Germinal center (tissue), 1 donor: ENCODE results near the gene ZNF117.
"Not testable (repeated sequence)": the region's sequence is repeated elsewhere in the genome, so short reads cannot be mapped to it uniquely, and the experiment has no call there.

Experiments
- DNase-seq: peaks from one replicate; pipeline ENCODE4 v3.0.0; 2012; ENCODE audit warnings: mixed read lengths, low spot score

The ZNF117 gene

DNA sequence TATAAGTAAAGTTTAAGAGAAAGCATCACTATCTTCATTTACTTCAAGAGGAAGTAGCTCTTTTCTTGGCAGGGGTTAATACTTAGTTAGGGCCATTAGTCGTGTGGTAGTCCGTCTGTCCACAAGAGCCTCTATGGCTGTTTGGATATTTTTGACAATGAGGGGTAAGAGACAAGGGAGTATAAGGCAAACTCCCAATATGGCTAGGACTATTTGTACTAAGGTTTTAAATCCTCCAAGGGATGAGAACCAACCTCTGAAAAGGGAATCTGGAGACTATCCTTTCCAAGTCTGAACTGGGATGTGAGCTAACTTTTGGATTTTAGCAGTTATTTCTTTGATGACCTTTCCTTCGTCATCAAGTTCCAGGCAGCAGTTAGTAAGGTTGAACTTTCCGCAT lies at the start of gene ZNF117:
TSS of gene ZNF117 (minus strand) at position 101 of the 400 bp plus-strand sequence.
- DNase-seq, result no peak

DNA sequence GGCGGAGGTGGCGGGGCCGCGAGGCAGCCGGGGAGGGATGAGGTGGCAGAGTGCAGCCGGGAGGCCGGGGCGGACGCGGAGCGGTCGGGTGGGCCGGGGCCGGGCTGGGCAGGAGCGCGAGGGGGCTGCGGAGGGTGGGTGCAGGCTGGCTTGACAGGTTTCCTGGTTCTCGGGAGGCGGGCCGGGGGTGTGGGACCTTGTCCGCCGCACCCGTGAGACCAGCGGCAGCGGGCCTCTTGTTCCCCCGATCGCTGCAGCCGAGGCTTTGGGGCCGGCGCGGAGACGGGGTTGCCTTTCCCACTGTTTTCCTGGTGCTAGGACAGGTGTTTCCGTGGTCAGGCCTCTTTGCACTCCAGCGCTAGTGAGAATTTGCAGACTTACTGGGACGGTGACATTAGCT lies 47.9 kb upstream of the ZNF117 start:
- DNase-seq, result not testable (repeated sequence)

DNA sequence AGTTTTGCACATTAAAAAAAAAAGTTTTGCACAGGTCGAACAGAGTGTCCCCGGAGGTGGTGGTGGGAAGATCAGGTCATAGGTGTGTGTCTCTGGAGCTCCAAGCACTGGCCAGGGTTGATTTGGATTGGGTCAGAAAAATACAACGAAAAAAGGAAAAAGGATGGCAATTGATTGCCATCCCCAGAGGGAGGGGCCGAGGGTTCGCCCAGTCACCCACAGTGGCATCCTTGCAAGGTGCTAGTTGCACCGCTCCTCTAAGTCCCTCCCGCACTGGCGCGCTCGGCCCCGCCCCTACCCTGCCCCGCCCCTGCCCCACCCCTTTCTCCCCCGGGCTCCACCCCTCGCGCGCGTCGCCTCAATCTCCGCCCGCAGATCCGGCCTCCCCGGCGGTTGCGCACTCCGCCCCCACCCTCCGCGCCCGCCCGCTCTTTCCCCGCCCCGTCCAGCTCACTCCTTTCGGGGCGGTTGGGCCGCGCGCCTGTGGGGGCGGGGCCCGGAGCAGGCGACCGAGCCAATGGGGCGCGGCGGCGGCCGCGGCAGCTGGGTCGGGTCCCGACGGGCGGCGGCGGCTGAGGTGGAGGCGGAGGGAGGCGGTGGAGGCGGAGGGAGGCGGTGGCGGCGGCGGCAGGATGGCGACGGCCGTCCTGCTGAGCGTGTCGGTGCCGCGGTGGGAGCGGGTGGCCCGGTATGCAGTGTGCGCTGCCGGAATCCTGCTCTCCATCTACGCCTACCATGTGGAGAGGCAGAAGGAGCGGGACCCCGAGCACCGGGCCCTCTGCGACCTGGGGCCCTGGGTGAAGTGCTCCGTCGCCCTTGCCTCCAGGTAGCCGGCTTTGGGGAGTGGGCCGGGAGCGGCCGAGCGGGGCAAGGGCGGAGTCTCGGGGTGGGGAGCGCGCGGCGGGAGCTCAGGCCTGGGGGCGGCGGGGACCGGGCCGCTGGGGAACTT lies 47.2 kb upstream of the ZNF117 start:
- peak; percentile 90 for DNase-seq

DNA sequence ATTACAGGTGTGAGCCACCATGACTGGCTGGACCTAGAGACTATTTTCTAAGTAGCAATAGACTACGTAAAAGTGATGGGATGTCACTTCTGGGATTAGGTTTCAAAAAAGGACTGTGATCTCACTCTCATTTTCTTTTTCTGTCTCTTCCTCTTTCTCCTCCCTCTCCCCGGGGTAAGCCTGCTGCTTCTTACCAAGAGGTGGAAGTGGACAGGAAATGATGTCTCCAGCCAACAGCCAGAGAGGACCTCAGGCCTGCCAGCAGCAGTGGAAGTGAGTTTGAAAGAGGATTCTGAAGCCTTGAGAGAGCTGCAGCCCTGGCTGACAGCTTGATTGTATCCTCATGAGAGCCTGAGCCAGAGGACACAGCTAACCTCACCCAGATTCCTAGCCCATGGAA lies 45.7 kb upstream of the ZNF117 start:
- not testable (repeated sequence) for DNase-seq

DNA sequence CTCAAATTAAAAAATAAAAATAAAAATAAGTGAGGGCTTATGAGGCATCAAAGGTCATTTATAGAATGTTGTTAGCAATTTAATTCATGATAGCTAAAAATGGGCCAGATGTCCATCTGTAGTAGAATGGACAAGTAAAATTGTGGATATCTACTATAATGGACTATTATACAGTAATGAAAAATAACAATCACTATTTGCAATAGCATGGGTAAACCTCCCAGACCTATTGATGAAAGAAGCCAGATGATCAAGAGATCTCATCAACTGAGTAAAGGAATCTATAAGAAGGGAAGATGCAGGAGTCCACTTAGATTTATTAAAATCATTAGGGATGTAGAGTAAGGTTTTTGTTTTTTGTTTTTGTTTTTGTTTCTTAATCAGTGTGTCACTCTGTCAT lies 44.6 kb upstream of the ZNF117 start:
- DNase-seq, result not testable (repeated sequence)

DNA sequence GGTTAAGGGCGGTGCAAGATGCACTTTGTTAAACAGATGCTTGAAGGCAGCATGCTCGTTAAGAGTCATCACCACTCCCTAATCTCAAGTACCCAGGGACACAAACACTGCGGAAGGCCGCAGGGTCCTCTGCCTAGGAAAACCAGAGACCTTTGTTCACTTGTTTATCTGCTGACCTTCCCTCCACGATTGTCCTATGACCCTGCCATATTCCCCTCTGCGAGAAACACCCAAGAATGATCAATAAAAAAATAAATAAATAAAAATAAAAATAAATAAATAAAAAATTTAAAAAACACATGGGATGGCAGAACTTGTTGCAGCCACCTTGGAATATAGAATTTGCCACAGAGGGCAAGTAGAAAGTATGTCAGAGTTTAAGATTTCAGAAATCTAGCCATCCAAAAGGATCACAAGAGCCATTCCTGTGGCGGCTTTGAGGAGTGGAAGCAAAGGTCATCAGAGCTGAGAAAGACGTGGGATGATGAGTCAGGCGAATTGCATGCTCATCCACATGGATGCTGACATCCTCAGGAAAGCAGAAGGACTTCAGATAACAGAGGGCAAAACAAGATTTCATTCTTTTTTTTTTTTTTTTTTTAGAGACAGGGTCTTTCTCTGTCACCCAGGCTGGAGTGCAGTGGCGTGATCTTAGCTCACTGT lies 43.4 kb upstream of the ZNF117 start:
- DNase-seq, result not testable (repeated sequence)

DNA sequence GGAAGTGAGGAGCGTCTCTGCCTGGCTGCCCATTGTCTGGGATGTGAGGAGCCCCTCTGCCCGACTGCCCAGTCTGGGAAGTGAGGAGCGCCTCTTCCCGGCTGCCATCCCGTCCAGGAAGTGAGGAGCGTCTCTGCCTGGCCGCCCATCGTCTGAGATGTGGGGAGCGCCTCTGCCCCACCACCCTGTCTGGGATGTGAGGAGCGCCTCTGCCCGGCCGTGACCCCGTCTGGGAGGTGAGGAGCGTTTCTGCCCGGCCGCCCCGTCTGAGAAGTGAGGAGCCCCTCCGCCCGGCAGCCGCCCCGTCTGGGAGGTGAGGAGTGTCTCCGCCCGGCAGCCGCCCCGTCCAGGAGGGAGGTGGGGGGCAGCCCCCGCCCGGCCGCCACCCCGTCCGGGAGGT lies 42.6 kb upstream of the ZNF117 start:
- DNase-seq, result not testable (repeated sequence)

DNA sequence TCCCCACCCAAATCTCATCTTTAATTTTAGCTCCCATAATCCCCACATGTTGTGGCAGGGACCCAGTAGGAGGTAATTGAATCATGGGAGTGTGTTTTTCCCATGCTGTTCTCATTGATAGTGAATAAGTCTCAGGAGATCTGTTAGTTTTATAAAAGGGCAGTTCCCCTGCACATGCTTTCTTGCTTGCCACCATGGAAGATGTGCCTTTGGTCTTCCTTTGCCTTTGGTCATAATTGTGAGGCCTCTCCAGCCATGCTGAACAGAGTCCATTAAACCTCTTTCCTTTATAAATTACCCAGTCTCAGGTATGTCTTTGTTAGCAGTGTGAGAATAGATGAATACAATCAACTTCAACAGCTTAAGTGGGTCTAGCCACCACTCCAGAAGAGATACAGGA lies 34.2 kb upstream of the ZNF117 start:
- not testable (repeated sequence) for DNase-seq

DNA sequence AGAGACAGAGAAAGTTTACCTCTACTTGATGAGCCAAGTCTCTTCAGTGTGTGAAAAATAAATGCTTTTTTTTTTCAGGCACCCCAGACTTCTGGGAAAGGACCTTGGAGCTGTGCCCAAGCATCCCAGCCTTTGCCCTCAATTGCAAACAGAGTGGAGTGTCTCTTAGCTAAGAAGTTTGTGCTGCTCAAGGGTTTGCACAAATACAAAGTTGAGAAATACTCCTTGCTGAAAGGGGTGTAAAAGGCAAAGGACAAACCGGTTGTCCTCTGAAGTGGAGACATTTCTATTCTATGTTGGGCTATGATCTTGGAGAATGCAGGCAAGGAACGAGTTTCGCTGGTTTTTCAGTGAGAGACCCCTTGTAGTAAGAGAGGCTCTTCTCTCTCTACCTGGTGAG lies 30.1 kb upstream of the ZNF117 start:
- DNase-seq, result not testable (repeated sequence)

DNA sequence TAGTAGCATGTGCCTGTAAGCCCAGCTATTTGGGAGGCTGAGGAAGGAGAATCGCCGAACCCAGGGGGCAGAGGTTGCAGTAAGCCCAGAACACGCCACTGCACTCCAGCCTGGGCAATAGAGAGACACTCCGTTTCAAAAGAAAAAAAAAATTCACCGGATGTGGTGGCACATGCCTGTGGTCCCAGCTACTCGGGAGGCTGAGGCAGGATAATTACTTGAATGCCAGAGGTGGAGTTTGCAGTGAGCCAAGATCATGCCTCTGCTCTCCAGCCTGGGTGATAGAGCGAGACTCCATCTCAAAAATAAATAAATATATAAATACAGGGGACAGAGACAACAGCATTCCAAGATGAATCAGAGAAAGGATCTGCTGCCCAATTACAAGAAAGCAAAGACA lies 19.0 kb upstream of the ZNF117 start:
- DNase-seq, result not testable (repeated sequence)

DNA sequence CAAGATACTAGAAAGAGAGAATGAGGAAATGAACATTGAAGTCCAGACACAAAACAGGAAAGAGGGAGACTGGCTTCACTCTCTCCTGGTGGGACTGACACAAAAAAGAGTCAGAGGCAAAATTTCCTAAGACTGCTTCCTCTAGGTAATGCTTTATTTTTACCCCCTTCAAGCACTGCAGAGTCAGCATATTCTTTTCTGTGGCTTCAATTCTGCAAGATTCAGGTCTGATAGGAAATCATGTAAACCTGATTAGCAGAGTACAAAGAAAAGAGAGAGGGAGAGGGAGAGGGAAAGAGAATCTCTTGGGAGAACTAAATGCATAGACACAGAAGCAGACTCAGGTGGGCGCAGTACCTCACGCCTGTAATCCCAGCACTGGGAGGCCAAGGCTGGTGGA lies 18.6 kb upstream of the ZNF117 start:
- not testable (repeated sequence) for DNase-seq

DNA sequence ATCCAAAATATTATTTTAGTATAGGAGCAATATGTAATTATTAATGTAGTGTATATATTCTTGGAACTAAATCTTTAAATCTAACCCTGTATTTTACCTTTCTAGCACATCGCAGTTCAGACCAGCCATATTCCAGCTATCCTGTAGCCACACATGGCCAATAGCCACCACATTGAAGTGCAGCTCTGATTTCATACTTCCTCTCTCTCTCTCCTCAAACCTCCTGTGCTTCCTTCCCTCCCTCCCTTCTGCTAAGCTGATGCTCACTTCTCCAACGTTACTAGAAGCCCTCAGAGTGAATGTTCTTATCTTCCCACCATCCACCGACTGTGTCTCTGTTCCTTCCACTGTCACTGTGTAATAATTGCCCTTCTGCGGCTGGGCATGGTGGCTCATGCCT lies 16.2 kb upstream of the ZNF117 start:
- not testable (repeated sequence) for DNase-seq

DNA sequence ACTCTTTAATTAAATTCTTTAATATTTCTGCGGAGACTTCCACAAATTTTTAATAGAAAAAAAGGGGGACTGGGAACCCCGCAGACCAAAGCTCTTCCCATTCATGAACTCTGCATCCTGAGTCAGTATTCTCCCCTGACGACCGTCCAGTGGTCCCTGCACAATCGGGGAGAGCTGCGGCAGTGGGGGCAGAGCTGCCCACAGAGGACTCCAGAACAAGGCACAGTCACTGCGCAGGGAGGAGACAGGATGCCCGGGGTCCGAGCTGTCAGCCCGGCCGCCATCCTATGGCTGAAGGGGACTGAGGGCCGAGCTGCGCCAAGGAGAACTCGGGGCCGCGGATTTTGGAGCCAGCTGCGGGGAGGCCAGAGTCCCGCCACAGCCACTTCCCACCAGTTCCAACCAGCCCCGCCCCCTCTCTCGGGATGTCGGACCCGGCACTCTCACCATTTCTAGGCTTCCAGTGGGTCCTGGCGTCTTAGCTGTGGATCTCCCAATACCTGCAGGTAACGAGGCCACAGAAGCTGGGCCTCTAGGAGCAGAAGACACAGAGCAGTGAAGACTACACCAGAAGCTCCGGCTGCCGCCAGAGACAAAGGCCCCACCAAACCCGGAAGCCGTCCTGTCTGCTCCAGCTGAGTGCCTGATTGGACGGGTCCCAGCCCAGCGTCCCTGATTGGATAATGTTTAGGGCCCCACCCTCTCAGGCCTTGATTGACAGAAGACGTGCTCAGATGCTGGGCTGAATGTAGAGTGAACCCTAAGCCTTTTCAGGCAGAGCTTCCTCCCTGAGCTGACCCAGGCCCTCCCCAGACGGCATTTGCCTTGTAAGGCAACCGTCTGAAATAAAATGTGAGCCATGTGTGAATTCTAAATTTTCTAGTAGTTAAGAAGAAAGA lies 15.5 kb upstream of the ZNF117 start, which contains the start of gene ERV3-1:
TSS of gene ERV3-1 (minus strand) at position 594 of the 899 bp plus-strand sequence. CDS start 13,661 bp downstream, outside the sequence.
- DNase-seq, result peak; percentile 97

DNA sequence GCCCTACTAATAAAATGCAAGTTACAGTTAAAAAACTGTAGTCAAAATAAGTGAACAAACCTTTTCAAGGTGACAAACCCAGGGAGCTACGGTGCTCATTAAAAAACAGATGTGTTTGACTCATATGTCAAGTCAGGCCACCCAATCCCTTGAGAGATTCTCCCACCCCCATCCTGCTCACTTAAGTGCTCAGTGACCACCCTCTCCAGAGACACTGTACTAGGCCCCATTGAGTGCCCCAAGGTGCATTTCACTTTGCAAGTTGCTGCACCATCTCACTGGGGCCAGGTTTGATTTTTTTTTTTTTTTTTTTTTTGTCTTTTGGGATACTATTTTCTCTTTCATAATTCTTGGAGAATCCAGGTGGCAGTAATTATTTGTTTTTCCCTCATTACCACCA lies 13.7 kb upstream of the ZNF117 start:
- DNase-seq, result no peak

DNA sequence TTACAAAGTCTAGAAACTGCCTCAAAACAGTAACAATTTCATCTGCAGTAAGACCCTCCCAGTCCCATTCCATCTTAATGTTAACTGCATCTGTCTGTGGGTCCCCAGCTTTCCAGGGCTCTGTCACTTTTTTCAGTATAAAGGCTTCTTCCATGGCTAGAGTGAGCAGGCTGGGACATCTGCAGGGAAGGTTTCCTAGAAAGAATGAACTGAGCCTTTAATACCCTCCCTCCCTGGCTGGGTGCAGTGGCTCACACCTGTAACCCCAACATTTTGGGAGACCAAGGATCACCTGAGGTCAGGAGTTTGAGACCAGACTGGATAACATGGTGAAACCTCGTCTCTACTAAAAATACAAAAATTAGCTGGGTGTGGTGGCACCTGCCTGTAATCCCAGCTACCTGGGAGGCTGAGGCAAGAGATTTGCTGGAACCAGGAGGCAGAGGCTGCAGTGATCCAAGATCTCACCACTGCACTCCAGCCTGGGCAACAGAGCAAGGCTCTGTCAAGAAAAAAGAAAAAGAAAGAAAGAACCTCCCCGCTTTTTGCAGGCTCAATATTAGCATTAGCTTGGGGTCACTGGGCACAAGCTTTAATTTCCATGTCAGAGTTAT lies 12.2 kb upstream of the ZNF117 start:
- no peak for DNase-seq

DNA sequence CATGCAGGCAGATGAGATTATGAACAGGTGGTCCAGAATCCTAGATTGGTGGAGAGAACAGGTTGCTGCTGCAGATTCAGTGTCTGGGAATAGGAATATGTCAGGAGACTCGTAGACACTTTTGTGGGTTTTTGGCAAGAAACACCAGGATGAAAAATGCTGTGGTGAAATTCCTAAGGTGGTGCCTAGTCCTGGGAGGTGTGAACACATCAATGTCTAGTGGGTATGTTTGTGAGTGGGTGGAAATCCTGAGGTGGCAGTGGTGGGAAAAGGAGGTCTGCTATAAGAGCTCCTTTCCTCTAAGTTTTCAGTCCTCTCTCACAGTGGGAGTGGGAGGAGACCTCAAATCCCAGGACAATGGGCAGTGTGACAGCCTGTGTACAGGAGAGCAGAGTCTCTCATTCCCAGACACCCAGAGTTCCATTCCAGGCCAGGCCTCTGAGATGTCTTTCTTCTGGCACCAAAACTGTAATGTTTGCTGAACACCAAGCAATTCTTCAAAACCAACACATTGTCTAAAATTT lies 10.5 kb upstream of the ZNF117 start:
- DNase-seq, result no peak

DNA sequence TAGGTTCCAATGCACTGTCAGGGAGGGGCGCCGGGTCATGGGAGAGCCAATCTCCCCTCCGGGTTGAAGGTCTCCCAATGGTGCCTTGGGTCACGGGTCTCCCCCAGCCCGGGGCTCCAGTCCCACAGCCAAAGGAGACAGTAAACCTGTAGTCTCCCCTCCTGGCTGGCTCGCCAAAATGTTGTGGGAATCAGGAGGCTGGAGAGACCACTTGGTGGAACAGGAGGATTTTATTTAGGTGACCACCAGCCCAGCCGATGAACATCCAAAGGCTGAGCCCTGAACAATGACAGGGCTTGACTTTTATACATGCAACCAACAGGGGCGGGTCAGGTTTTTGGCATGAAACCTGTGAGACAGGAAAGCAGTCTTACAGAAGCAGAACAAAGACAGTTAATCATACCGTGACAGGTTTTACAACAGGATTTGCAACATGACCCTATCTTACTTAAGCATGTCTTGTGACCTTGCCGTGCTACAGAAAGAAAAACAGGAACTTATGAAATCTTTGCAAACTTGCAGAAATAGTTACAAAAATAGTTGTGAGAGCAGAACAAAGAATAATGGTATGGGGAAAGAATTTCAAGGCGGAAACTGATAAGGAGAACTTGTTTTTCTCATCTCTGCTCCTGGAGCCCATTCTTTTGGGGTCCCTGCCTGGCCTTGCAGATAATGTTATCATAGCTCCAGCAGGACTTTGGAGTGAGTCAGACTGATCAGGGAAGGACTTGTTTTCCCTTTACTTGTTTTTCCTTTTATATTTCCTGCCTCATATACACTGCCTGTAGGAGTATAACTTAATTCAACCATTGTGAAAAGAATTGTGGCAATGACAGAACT lies 8.5 kb upstream of the ZNF117 start:
- DNase-seq, result peak; percentile 36

DNA sequence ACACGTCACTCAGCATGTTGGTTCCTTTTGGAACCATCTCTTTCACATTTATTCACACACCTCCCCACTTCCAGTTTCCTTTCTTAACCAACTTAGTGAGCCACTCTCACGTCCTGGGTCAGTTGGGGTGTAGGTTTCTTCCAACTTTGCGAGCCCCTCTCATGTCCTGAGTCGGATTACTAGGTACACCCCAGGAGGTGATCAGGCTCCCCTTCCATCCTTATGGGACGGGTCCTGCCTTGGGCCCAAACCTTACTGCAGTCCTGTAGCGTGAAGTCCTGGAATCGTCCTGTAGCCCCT lies 8.0 kb upstream of the ZNF117 start:
- no peak for DNase-seq

DNA sequence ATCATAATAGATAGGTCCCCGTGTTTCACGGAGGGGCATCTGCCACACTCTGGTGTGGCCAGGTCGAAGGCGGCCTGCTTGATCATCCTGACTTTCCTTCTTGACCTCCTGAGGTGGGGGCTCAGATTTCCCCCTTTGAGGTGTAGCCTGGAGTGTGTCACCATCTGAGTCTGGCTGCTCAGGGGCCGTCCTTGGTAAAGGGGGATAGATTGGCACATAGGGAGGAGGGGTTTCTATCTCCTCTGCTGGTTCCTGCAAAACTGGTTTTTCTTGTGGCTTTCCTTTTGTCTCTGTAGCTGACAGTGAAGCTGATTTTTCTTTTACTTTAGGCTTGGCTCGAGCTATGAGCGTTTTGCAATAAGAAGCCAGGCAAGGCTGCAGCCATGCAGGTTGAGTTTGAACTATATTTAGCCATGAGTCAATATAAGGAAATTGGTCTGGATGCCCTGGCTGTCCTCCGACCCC lies 7.1 kb upstream of the ZNF117 start:
- DNase-seq, result no peak

DNA sequence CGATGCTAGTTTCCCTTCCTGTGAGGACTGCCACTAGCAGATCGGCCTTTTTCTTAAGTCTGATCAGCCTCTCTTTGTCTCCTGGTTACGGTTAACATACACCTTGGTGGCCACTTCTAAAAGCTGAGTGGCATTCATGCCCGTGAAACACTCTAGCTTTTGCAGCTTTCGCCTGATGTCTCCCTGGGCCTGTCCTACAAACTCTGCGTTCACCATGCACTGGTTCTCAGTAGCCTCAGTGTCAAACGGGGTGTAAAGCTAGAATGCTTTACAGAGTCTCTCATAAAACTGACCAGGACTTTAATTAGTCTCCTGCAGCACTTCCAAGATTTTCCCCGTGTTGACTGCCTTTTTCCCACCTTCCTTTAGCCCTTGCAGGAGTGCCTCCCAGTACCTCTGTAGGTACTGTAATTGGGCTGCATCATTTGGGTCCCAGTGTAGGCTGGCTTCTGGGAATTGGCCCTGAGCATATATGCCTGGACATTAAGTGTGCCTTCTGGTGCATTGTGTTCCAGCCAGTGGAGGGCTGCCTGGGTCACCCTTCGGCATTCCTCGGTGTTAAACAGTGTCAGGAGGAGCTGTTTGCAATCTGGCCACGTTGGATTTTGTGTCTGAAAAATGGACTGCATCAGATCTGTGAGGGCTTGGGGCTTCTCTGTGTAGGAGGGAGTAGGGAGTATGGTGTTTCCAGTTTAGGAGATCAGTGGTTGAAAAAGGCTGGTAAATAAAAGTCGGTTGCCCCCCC lies 6.5 kb upstream of the ZNF117 start:
- DNase-seq, result no peak
